ENCODE results near the gene ARHGEF4. TPM values are rescaled to one million over a fixed set of nuclear protein-coding genes. Genes with fewer than 3 reads are reported as not detected.
A peak's percentile ranks its signal among the peaks of the same experiment; 100 is the strongest.
"Not testable (repeated sequence)": the region's sequence is repeated elsewhere in the genome, so short reads cannot be mapped to it uniquely, and the experiment has no call there.

Gene ARHGEF4
- polyA plus RNA-seq, 1 donor = 7.4 TPM

DNA sequence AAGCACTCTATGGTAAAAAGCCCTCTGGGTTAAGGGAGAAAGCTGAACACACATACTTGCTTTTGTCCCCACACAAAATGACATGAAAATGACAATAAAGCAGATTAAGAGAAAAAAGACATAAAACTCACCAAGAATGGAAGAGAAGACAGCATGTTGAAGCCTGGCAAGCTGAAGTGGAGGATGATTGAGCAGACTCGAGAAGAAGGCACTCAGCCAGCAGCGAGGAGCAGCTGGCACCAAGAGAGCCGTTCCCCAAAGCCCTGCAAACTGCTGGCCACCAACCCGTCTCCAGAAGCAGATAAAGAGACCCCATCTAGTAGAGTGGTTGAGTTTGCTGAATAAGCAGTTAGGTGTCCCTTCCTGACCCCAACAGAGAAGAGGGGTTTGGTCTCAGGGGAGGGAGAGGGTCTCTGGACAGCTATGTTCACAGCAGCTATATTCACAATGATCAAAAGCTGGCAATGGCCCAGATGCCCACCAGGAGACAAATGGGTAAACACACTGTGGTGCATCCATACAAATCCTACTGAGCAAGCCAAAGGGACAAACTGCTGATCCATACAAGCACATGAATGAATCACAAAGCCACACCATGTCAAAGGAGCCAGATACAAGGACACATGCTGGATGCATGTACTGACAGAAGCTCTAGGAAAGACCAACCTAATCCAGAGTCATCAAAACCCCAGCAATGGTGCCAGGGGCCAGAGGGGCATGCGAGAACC is 219.7 kb downstream of the ARHGEF4 start:
- no peak for DNase-seq

DNA sequence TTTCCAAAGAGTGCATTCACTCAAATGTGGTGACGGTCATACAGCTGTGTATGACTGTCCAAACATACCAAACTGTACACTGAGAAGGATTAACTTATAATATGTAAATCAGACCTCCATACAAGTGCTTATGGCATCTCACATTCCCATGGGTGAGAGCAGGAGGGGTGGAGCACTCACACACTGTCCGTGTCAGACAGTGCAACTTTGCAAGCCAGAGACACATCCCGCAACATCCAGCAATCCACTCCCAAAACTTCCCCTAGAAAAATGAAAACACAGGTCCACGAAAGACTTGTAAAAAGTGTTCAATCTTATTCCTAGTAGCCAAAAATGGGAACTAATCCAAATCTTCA is 220.2 kb downstream of the ARHGEF4 start:
- DNase-seq = no peak

DNA sequence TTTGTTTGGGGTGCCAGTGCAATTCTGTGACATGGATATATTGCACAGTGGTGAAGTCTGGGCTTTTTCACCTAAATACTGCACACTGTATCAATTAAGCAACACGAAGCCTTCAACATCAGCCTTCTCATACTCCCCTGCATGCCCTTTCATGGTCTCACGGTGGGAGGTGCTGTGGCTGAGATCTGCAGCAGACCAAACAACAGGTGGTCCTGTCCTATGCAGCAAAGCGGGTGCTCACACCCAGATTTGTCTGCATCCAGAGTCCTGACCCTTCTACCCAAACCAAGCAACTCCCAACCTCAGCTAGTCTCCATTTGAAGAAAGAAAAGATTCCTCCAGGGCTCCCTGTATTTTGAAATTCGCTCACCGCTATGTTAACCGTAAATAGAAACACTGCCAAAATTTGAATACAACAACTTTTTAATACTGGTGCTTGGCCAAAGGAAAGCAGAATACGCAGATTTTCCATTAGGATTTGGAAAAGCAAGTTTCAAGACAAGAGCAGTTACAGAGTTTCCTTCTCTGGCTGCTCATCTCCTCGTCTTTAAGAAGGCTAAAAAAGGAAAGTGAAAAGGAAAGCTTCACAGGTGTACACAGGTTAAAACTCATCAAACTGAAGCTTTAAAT is 221.6 kb downstream of the ARHGEF4 start:
- peak; percentile 59 for DNase-seq

DNA sequence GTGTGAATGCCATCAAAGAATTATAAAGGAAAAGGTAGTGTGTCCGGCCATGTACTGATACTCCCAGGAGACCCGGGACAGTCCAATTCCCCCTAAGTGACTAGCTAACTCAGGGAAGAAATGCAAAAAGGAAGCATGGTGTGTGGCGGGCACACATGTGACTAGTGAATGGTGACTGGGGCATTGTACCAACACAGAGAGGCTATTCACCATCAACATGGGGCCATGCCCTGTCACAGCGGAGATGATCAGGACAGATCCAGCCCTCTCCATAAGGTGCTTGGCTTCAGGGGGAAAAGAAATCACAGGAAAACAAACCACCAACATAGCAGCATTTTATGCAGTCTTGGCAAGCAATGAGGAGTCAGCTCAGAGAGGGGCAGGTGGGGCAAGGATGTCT is 222.2 kb downstream of the ARHGEF4 start:
- no peak for DNase-seq

DNA sequence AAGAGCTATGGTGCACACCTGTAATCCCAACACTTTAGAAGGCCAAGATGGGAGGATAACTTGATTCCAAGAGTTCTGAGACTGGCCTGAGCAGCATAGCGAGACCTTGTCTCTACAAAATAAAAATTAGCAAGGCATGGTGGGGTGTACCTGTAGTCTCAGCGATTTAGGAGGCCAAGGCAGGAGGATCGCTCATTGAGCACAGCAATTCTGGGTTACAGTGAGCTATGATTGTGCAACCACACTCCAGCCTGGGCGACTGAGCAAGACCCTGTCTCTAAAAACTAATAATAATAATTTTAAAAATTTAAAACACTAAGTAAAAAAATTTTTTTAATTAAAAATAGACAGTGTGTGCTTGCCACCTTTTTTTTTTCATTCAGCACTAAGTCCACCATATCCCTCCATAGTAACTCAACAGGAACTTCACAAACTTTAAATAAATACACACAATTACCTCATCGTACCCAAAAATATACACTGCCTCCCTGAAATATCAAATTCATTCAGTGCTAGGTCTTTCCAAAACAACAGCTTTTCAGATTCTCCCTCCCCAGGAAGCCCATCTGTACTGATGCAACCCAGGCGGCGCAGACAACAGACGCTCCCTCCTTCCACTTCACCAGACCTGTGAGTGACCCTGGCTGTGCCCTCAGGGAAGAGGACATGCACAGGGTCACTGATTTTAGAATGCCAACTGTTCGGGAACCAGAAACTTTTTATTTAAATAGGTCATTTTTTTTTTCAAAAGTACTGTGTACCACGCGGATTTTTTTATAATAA is 227.0 kb downstream of the ARHGEF4 start:
- no peak for DNase-seq

DNA sequence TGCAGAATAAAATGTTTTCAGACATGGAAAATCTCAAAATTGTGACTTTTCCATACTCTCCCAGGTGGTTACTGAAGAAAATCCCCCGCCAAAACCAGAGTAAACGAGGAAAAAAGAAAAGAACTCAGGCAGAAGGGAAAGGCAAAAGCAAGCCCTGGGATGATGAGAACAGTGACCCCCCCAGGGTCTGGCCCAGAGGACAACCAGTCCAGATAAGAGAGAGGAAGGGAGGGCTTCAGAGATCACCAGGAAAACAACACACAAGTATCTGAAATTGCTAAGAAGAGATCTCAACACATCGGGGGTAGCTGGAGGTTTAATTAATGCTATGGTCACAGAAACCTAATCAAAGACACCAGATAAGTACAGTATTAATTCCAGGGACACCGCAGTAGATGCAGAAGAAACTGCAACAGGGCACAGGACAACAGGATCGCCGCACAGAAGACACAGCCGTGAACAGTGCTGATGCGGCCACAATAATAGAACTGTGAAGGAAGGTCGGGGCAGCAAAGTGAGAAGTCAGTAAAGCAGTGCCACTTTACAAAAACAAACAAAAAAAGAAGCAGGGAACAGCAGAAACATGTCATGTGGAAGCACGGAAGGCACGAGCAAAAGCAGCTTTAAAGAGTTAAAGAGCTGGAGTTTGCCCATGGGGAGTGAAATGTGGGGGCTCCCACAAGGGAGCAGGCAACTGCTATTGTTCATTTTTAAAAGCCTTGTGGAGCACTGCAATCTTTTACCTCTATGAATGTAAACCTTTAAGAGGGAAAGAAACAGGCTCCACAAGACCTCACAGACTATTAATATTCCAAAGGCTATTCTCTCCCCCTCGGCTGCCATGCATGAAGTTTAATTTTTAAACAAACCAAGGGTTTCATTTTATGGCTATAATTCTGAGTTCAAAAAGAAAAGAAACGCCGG is 228.1 kb downstream of the ARHGEF4 start:
- DNase-seq = no peak

DNA sequence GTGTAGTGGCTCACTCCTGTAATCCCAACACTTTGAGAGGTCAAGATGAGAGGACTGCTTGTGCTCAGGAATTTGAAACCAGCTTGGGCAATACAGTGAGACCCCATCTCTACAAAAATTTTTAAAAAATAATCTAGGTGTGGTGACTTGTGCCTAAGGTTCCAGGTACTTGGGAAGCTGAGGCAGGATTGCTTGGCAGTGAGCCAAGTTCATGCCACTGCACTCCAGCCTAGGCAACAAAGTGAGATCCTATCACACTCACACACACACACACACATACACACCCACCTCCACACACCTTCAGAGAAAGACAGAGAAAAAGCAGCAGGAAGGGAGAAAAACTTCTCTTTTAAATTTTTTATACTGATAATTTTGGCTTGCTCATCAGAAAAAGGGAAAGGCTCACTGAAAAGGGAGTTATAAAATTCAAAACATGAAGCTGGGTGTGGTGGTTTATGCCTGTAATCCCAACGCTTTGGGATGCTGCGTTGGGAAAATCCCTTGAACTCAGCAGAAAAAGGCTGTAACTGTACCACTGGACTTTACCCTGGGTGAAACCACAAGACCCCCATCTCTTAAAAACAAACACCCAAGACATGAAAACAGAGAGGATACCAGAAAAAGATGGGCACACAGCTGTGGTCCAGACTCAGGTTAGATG is 230.9 kb downstream of the ARHGEF4 start:
- peak; percentile 19 for DNase-seq

DNA sequence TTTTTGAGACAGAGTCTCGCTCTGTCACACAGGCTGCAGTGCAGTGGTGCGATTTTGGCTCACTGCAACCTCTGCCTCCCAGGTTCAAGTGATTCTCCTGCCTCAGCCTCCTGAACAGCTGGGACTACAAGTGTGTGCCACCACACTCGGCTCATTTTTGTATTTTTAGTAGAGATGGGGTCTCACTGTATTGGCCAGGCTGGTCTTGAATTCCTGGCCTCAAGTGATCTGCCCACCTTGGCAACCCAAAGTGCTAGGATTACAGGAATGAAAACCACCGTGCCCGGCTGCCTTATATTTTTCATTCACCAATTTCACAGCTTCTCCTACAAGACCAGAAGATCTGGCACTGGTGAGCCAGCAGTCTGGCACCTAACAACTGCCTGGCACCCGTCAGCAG is 231.5 kb downstream of the ARHGEF4 start:
- DNase-seq = not testable (repeated sequence)

DNA sequence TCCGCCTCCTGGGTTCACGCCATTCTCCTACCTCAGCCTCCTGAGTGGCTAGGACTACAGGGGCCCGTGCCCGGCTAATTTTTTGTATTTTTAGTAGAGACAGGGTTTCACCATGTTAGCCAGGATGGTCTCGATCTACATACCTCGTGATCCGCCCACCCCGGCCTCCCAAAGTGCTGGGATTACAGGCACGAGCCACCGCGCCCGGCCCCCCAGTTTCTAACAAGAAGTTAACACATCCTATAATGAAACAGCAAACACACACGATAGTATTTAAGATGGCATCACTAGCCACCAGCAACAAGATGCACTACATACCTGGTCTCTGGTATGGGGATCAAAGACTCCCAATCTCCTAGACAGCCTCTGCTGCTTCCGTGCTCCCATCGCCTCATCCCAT is 238.9 kb downstream of the ARHGEF4 start:
- not testable (repeated sequence) for DNase-seq

DNA sequence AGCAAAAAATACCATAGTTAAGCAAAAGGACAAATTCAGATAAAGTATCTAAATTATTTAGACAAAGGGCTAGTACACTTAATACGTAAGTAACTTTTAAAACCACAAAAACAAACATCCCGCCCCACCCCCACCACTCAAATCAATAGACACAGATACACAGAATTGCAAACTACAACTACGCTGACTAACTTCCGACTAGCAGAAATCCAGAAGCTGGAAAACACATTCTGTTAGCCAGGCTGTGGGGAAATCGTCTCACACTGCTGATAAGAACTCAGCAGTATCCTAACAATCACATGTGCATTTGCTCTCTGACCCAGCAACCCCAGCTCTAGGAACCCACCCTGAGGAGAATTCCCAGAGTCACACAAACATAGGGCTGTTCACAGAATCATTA is 240.0 kb downstream of the ARHGEF4 start:
- no peak for DNase-seq

DNA sequence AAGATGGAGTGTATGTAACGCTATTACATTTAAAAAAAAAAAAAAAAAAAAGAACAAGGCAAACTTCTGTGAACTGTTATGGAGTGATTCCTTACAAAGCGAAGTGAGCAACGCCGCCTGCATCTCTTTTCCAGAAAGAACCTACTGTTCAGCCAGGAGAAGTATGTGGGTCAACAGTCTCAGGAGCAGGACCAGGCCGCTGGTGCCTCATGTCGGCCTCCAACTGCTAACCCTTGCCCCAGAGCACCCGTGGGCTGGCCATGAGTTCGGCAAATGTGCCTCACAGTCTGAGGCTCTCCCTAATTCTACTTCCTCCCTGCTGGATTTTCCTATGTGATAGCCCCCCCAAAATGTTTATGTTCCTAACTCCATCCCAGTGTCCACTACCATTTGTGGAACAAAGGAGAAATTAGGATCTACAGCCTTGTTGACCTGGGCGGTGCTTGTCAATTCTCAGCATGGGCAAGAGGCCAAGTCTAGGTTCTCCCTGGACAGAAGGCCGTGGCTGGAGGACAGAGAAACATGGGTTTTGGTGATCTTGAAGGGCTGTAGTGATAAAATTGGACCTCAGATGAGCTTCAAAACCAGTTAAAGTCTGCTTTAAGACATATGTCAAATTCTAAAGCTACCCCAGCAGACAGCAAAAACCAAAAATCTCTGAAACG is 240.6 kb downstream of the ARHGEF4 start:
- no peak for DNase-seq

DNA sequence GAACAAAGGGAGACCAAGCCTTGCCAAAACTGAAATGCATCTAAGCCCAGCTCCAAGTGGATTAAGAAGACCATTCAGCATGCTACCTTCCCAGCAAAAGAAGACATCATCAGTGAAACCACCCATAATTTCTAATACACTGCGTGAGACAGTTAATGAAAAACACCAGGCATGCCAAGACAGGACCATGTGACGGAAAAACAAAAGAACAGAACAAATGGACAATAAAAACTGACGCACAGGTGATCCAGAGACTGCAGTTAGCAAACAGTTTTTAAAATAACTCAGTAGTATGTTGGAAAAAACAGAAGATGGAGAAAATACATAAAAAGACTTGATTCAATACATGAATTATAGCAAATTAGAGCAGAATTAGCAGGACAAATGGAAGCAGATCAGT is 241.3 kb downstream of the ARHGEF4 start:
- DNase-seq = no peak

DNA sequence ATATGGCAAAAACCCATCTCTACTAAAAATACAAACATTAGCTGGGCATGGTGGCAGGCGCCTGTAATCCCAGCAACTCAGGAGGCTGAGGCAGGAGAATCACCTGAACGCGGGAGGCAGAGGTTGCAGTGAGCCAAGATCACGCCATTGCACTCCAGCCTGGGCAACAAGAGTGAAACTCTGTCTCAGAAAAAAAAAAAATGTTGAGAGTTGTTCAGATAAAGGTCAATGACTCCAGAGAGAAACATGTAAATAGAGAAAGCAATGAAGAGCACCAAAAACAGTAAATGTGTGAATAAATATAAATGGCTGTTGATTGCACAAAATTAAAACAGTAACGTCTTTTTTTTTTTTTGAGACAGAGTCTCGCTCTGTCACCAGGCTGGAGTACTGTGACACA is 243.2 kb downstream of the ARHGEF4 start:
- not testable (repeated sequence) for DNase-seq

DNA sequence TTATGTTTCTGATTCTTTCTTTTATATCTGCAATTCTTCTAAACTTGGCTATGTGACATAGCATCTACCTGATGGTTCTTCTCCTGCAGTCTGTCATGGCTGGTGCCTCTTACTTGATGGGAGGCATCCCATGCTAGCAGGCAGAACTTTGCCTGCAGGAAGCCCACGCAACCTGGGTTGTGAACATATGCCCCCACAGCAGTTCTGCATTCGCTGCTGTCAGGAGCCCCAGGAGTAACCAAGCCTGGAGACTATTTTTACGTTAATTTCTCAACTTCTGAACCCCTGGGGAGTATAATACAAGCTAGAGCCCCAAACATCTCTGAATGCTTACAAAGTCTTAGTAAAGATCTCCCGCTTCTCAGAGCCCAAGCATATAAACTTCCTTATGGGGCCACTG is 244.5 kb downstream of the ARHGEF4 start:
- DNase-seq = no peak

DNA sequence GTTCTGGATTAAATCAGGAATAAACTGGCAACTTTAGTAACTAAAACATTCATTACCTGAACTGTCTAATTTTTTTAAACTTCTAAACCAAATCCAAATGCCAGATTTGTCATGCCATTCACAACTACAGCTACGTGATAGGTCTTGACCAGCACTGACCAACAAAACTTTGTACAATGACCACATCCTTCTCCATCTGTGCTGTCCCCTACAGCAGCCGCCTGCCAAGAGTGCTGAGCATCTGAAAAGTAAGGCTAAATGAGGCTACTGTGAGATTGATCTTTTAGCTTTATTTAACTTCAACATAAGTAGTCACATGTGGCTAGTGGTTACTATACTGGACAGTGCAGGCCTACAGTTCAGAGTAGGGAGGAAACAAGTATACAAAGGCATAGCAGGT is 248.9 kb downstream of the ARHGEF4 start:
- no peak for DNase-seq

DNA sequence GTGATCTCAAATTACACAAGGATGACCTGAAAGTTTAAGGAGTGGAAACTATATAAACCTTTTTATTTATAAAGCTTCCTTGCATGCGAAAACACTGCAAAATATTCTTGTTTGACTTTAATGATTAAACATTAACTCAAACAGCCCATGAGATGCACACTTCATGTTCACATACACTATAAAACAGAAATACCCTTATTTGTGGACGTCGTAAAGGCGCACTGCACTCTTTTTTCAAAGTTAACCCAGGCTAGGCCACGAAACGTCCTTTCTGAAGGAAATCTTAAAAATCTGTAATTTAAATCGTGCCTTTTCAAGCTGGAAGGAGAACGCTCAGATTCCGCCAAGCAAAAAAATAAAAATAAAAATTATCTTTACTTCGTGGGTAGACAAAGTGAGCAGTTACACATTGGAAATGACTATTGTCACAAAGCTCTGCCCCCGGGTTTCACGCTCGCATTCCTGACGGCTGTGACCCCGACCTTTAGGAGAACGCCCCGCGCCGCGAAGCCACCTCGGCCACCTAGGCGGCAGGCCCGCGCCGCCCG is 255.8 kb downstream of the ARHGEF4 start:
- DNase-seq = no peak

DNA sequence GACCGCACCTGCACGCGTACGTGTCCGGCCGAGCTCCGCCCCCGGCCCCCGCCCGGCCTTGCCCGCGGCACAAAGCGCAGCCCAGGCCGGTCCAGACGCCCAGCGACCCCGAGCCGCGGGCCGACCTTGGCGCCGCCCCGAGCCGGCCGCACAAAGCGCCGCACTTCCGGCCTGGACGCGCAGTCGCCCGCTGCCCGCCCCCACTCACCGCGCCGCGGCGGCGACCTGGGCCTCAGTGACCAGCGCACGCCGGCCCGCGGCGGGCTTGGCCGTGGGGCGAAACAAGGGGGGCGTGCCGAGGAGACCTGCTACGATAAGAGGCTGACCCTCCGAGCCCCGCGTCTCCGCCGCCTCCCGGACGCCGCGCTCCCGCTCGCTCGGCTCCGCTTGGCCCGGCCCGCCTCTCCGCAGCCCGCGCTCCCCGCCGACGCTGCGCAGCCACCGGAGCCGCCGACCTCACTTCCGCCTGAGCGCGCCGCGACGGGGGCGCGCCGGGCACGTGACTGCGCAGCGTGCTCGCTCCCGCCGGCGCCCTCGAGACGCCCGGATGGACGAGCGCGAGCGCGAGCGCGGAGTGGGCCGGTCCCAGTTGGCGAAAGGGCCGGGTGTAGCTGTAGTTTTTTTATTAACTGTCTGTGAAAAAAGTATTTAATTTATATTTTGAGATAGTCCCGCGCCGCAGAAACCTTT is 256.4 kb downstream of the ARHGEF4 start, which contains the start of gene FAM168B:
Gene FAM168B (minus strand): TSS at position 455 of the 690 bp plus-strand sequence. CDS start 10,814 bp downstream, outside the sequence.
- peak; percentile 97 for DNase-seq

DNA sequence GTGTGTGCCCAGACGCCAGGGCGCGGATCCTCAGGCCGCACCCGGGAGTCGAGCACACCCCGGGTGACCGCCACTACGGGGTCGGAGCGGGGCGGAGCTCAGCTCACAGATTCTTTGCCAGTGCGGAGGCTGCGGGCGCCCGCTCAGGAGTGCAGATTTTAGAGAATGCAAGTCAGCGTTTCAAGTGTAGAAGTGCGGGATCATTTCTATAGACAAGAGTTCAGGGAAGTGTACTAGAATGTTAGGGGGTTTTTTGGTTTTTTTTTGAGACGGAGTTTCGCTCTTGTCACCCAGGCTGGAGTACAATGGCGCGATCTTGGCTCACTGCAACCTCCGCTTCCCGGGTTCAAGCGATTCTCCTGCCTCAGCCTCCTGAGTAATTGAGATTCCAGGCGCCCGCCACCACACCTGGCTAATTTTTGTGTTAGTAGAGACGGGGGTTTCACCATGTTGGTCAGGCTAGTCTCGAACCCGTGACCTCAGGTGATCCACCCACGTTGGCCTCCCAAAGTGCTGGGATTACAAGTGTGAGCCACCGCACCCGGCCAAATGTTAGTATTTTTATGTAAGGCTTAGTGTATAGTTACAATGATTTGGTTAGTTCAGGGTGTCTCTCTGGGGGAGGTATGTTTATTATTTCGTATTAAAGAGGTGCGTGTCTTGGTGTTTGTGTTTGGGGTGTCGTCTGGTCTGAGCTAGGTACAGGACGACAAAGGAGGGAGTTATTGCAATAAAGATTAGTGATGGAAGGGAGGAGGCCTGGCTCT is 257.2 kb downstream of the ARHGEF4 start:
- DNase-seq = no peak

DNA sequence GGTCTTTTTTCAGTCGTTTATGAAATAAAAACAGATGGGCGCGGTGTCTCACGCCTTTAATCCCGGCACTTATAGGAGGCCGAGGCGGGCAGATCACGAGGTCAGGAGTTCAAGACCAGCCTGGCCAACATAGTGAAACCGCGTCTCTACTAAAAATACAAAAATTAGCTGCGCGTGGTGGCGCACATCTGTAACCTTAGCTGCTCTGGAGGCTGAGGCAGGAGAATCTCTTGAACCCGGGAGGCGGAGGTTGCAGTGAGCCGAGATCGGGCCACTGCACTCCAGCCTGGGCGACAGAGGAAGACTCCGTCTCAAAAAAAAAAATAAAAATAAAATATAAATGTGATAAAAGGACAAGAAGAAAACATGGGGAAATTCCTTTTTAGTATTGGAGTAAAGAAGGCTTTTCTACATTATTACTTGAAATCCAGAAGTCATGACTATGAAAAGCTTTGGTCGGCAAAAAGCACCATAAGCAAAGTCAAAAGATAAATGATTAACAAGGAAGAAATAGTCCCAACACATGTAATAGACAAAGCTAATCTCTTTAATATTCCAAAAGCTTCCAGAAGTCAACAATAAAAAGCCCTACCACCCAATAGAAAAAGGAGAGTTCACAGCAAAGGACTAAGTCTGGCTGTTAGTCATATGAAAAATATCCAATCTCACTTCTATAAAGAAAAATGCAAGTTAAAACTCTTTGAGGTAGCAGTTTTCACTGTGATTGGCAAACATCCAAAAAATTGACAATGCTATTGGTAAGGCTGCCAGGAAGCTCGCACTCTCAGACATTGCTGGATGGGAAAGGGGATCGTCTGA is 258.0 kb downstream of the ARHGEF4 start:
- no peak for DNase-seq
